T-cell (primary cell): ENCODE measurements around the gene PTPN18. TPM values are rescaled to one million over a fixed set of nuclear protein-coding genes. Genes with fewer than 3 reads are reported as not detected.

Experiments
- ATAC-seq, 4 experiments: fragments of 200-7000 bp in 3 of 4; fragments of 150-1000 bp in 1 of 4; cut with Tn5 transposase; replicated peaks in 1 of 4; 1 replicate in 3 of 4; 2 replicates in 1 of 4; pipeline ENCODE4 v1.10.0; 2021; ENCODE audit warnings: moderate library complexity in 3 of 4, mild to moderate bottlenecking in 2 of 4, moderate number of reproducible peaks in 1 of 4
- CTCF ChIA-PET, 2 donors: fragments of 300-600 bp; sonication (Branson Sonifier 250); formaldehyde crosslinking; loops; one replicate each; lab custom pipeline; 2022; ENCODE audit warnings: antibody characterized with exemption in 2 of 2; lab: Charles Lee
- POLR2A ChIA-PET, 2 donors: fragments of 300-600 bp; sonication (Branson Sonifier 250); formaldehyde crosslinking; loops; one replicate each; lab custom pipeline; 2022; ENCODE audit warnings: antibody characterized with exemption in 2 of 2; lab: Charles Lee
- DNase-seq, 35 experiments: peaks; one replicate each; pipeline versions ENCODE4 v3.0.0 to v3.0.0-alpha.2; 2013 to 2023
- H3K27ac ChIP-seq: one replicate; pipeline ENCODE4 v1.5.1; 2013; ENCODE audit warnings: low read length
- H3K27me3 ChIP-seq, 2 experiments: replicated peaks in 1 of 2; 1 replicate in 1 of 2; 2 replicates in 1 of 2; pipeline versions ENCODE4 v1.6.1 to v1.7.0; 2013; ENCODE audit warnings: low read length in 1 of 2, mixed read lengths in 1 of 2; ENCODE audit not compliant: control insufficient read depth in 2 of 2, insufficient read depth in 2 of 2; ENCODE audit errors: extremely low read depth in 1 of 2
- H3K36me3 ChIP-seq, 2 donors: 1 replicate in 1 of 2; 2 replicates in 1 of 2; pipeline versions ENCODE4 v1.6.1 to v1.7.0; 2013; ENCODE audit warnings: low read length in 1 of 2; ENCODE audit not compliant: control insufficient read depth in 2 of 2, insufficient read depth in 1 of 2; ENCODE audit errors: extremely low read depth in 1 of 2
- H3K4me1 ChIP-seq, 2 experiments: 1 replicate in 1 of 2; 2 replicates in 1 of 2; pipeline versions ENCODE4 v1.6.1 to v1.7.0; 2013; ENCODE audit warnings: low read length in 2 of 2, mixed read lengths in 1 of 2; ENCODE audit not compliant: insufficient read depth in 2 of 2, control insufficient read depth in 1 of 2; ENCODE audit errors: extremely low read depth in 1 of 2
- H3K4me3 ChIP-seq, 2 donors: 1 replicate in 1 of 2; 2 replicates in 1 of 2; pipeline versions ENCODE4 v1.5.1 to v1.7.0; 2013; ENCODE audit warnings: mild to moderate bottlenecking in 2 of 2, low read length in 1 of 2, moderate library complexity in 1 of 2; ENCODE audit not compliant: control insufficient read depth in 1 of 2; ENCODE audit errors: extremely low read depth in 1 of 2
- H3K9me3 ChIP-seq: 2 replicates; pipeline ENCODE4 v1.7.0; 2013
- H3K27ac Mint-ChIP-seq, 2 donors: one replicate each; pipeline ENCODE4 v1.8.0; 2020 to 2021; ENCODE audit warnings: mild to moderate bottlenecking in 2 of 2, mixed read lengths in 2 of 2
- H3K27me3 Mint-ChIP-seq, 2 donors: one replicate each; pipeline ENCODE4 v1.8.0; 2021 to 2022; ENCODE audit warnings: mixed read lengths in 2 of 2
- H3K36me3 Mint-ChIP-seq: one replicate; pipeline ENCODE4 v1.8.0; 2021; ENCODE audit warnings: mixed read lengths
- H3K4me1 Mint-ChIP-seq, 3 donors: one replicate each; pipeline ENCODE4 v1.8.0; 2020 to 2022; ENCODE audit warnings: mixed read lengths in 3 of 3, mild to moderate bottlenecking in 1 of 3
- H3K4me3 Mint-ChIP-seq, 3 donors: one replicate each; pipeline ENCODE4 v1.8.0; 2020 to 2022; ENCODE audit warnings: mild to moderate bottlenecking in 3 of 3, mixed read lengths in 3 of 3, moderate library complexity in 3 of 3
- H3K9me3 Mint-ChIP-seq, 3 donors: one replicate each; pipeline ENCODE4 v1.8.0; 2020 to 2022; ENCODE audit warnings: mixed read lengths in 3 of 3
- WGBS: methylation state at CpG from one replicate; pipeline ENCODE4 v1.1.5; 2013; ENCODE audit warnings: missing lambda C conversion rate; ENCODE audit not compliant: insufficient coverage; 5-methylcytosine and 5-hydroxymethylcytosine counted together
- total RNA-seq, 35 experiments: library from RNA in 6 of 35; stranded (reverse) in 6 of 35; fragments of 120-200 nt in 1 of 35; gene quantifications; one replicate each; pipeline versions ENCODE4 v1.2.1 to v1.2.4 and lab custom pipeline; 2013 to 2026

PTPN18 gene
- total RNA-seq, 5 donors from 2014 or later (not counting 1 experiment from before 2014, with no cell fraction given) = 42.3 to 67.6 (median 58.2) TPM

- Histone ChIP-seq H3K36me3 (peaks cover 15 to 63% of the 10 kb centered on the region in 2 donors), H3K27me3 (no peaks in the 10 kb centered on the region), H3K9me3 (no peaks in the 10 kb centered on the region), H3K4me3 (peak within 1 kb of the TSS; percentile 87 to 96), H3K27ac (peak within 1 kb of the TSS; percentile 98), H3K4me1 (peaks cover 6 to 29% of the 10 kb centered on the region in 2 experiments)
- peaks cover 36 to 46% (median 40%) of the 10 kb centered on the region in 3 donors for H3K4me1 Mint-ChIP-seq
- CTCF ChIA-PET = interaction anchor here (0.6 to 3.3 kb wide), 12 partner anchors 10 to 455 kb away, joined by 3 to 51 read pairs (median 4); partner anchors contain the start of genes MZT2B (in 1 of the 2), PTPN18 (in 1 of the 2) and SMPD4 (in 1 of the 2)
- H3K27ac Mint-ChIP-seq = peak within 1 kb of the TSS; percentile 99
- under 1% methylated on average over 58 of the region's 60 CpGs for WGBS
- no peaks in the 10 kb centered on the region for H3K27me3 Mint-ChIP-seq
- peak; percentile 90 to 99 (median 97) for DNase-seq
- ATAC-seq = peak; percentile 86 to 90 (median 88)
- H3K9me3 Mint-ChIP-seq = no peaks in the 10 kb centered on the region
- H3K4me3 Mint-ChIP-seq = peak within 1 kb of the TSS; percentile 99 to 100 (median 99)
- peaks cover 50% of the 10 kb centered on the region for H3K36me3 Mint-ChIP-seq
- POLR2A ChIA-PET = interaction anchor here (0.6 to 1.6 kb wide), 8 partner anchors 8 to 669 kb away, joined by 3 to 14 read pairs (median 4); partner anchors contain the start of gene SMPD4 (in 2 of the 2)
Measured at GRCh38 chr2:130342533-130343275, 13.2 kb upstream of the PTPN18 start, which contains the start of gene IMP4. Gene IMP4, plus strand, starts transcription at chr2:130342897. Its CDS starts 36 bp downstream, at chr2:130342933.

DNA sequence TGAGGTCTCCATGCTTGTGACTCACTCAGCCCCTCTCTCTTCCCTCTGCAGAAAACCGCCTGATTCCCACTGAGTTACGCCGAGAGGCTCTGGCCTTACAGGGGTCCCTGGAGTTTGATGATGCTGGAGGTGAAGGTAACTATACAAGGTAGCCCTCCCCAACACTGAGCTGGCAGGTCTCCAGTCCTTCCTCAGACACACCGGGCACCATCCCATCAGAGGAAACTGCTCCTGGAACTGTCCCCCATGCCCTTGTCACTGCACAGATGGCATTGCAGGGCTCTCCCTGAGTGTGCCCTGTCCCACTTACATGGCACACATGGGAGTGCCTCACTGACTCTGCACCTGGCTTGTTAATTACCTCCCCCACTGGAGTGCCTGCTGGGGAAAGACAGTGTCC is 11.3 kb upstream of the PTPN18 start:
- Histone ChIP-seq H3K36me3 (peaks cover 13 to 54% of the 10 kb centered on the region in 2 donors), H3K4me3 (no peak overlapping the region), H3K27ac (no peak overlapping the region), H3K9me3 (no peaks in the 10 kb centered on the region), H3K4me1 (peaks cover 6 to 29% of the 10 kb centered on the region in 2 experiments), H3K27me3 (no peaks in the 10 kb centered on the region)
- Mint-ChIP-seq H3K36me3 (peaks cover 43% of the 10 kb centered on the region), H3K9me3 (no peaks in the 10 kb centered on the region), H3K27me3 (no peaks in the 10 kb centered on the region), H3K27ac (peak overlapping the region; percentile 16 to 39), H3K4me3 (peak overlapping the region; percentile 99 to 100 (median 99)), H3K4me1 (peaks cover 32 to 46% (median 40%) of the 10 kb centered on the region in 3 donors)
- no peak for DNase-seq
- ChIA-PET POLR2A (no interaction called here), CTCF (no interaction called here)
- ATAC-seq = no peak
- 100% methylated on average over 1 of the region's 4 CpGs for WGBS

DNA sequence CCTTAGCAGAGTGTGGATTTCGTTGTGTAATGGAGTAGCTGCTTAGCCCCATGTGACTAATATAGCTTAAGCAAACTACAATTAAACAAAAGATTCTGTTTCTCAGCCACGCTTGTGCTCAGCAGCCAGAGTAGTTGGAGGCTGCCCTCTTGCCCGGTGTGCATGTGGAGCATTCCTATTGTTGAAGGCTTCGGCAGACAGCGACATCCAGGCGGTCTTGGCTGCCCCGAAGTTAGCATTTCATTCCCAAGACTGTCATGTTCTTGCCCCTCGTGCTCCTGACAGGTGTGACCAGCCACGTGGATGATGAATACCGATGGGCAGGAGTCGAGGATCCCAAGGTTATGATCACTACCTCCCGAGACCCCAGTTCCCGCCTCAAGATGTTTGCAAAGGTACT is 10.8 kb upstream of the PTPN18 start:
- Mint-ChIP-seq H3K4me1 (peaks cover 26 to 42% (median 39%) of the 10 kb centered on the region in 3 donors), H3K9me3 (no peaks in the 10 kb centered on the region), H3K27me3 (no peaks in the 10 kb centered on the region), H3K27ac (no peak overlapping the region), H3K4me3 (peak overlapping the region; percentile 99 to 100 (median 99)), H3K36me3 (peaks cover 38% of the 10 kb centered on the region)
- H3K27ac ChIP-seq = no peak overlapping the region
- H3K4me1 ChIP-seq = peaks cover 6 to 29% of the 10 kb centered on the region in 2 experiments
- no peaks in the 10 kb centered on the region for H3K9me3 ChIP-seq
- 97% methylated on average over 12 of the region's 13 CpGs for WGBS
- no peaks in the 10 kb centered on the region for H3K27me3 ChIP-seq
- H3K4me3 ChIP-seq = no peak overlapping the region
- DNase-seq = no peak
- ChIA-PET CTCF (no interaction called here), POLR2A (no interaction called here)
- ATAC-seq = no peak
- H3K36me3 ChIP-seq = peaks cover 13 to 49% of the 10 kb centered on the region in 2 donors

GRCh38 chr2:130345611-130346010 is 10.2 kb upstream of the PTPN18 start:
- 98% methylated on average over 18 of the region's 21 CpGs for WGBS
- Histone ChIP-seq H3K36me3 (peaks cover 13 to 45% of the 10 kb centered on the region in 2 donors), H3K27ac (no peak overlapping the region), H3K27me3 (no peaks in the 10 kb centered on the region), H3K4me1 (peaks cover 6 to 28% of the 10 kb centered on the region in 2 experiments), H3K9me3 (no peaks in the 10 kb centered on the region), H3K4me3 (no peak overlapping the region)
- ChIA-PET POLR2A (no interaction called here), CTCF (no interaction called here)
- peaks cover 21 to 37% (median 35%) of the 10 kb centered on the region in 3 donors for H3K4me1 Mint-ChIP-seq
- no peak for ATAC-seq
- no peak overlapping the region for H3K27ac Mint-ChIP-seq
- no peak overlapping the region for H3K4me3 Mint-ChIP-seq
- no peaks in the 10 kb centered on the region for H3K9me3 Mint-ChIP-seq
- no peak for DNase-seq
- H3K27me3 Mint-ChIP-seq = no peaks in the 10 kb centered on the region
- peaks cover 33% of the 10 kb centered on the region for H3K36me3 Mint-ChIP-seq

DNA sequence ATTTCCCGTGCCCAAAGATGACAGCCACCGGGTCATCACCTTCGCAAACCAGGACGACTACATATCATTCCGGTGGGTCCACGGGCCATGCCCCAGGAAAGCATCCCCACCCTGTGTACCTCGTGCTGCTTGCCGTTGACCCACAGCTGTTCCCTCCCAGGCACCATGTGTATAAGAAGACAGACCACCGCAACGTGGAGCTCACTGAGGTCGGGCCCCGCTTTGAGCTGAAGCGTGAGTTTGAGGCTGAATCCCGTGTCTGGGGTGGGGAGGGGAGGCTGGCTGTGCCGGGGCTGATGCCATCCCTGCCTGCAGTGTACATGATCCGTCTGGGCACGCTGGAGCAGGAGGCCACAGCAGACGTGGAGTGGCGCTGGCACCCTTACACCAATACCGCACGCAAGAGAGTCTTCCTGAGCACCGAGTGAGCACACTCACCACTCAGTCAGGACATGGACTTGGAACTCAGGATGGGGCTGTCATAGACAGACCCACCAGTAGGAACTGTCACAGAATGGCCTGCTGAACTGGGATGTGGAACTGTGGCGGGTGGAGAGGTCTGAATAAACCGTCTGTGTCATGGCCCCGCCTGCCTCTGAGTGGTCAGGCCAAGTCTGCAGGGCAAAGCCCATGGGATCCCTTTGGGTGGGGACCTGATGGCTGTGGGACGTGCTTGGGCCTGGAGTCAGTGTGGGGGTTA is 9.7 kb upstream of the PTPN18 start:
- ATAC-seq (no peak), DNase-seq (no peak)
- Histone ChIP-seq H3K36me3 (peaks cover 13 to 42% of the 10 kb centered on the region in 2 donors), H3K4me1 (peaks cover 4 to 22% of the 10 kb centered on the region in 2 experiments), H3K4me3 (no peak overlapping the region), H3K27me3 (no peaks in the 10 kb centered on the region), H3K9me3 (no peaks in the 10 kb centered on the region), H3K27ac (no peak overlapping the region)
- H3K4me3 Mint-ChIP-seq = peak overlapping the region in 1 of 3 donors; percentile 39
- H3K4me1 Mint-ChIP-seq = peaks cover 18 to 33% (median 32%) of the 10 kb centered on the region in 3 donors
- peaks cover 33% of the 10 kb centered on the region for H3K36me3 Mint-ChIP-seq
- no peaks in the 10 kb centered on the region for H3K9me3 Mint-ChIP-seq
- H3K27ac Mint-ChIP-seq = no peak overlapping the region
- H3K27me3 Mint-ChIP-seq = no peaks in the 10 kb centered on the region
- CTCF ChIA-PET = no interaction called here
- WGBS = 96% methylated on average over 14 of the region's 26 CpGs
- POLR2A ChIA-PET = no interaction called here

- POLR2A ChIA-PET = no interaction called here
- CTCF ChIA-PET = no interaction called here
- peaks cover 4 to 18% of the 10 kb centered on the region in 2 experiments for H3K4me1 ChIP-seq
- DNase-seq (no peak), ATAC-seq (no peak)
- H3K4me3 ChIP-seq = no peak overlapping the region
- H3K27me3 Mint-ChIP-seq = no peaks in the 10 kb centered on the region
- H3K9me3 ChIP-seq = no peaks in the 10 kb centered on the region
- peaks cover 13 to 42% of the 10 kb centered on the region in 2 donors for H3K36me3 ChIP-seq
- H3K27me3 ChIP-seq = no peaks in the 10 kb centered on the region
- no peak overlapping the region for H3K27ac ChIP-seq
- H3K4me1 Mint-ChIP-seq = peaks cover 14 to 30% (median 28%) of the 10 kb centered on the region in 3 donors
- H3K27ac Mint-ChIP-seq = no peak overlapping the region
- WGBS = 90% methylated on average over 1 of the region's 4 CpGs
- H3K4me3 Mint-ChIP-seq = no peak overlapping the region
- peaks cover 33% of the 10 kb centered on the region for H3K36me3 Mint-ChIP-seq
- H3K9me3 Mint-ChIP-seq = no peaks in the 10 kb centered on the region
Measured at GRCh38 chr2:130346741-130347066, 9.2 kb upstream of the PTPN18 start.
